Memory B cell (primary cell): ENCODE measurements around the gene CNR2.
"Not testable (repeated sequence)": the region's sequence is repeated elsewhere in the genome, so short reads cannot be mapped to it uniquely, and the experiment has no call there.

ENCODE experiments used
- ATAC-seq: fragments of 150-1000 bp; cut with Tn5 transposase; 2 replicates; pipeline ENCODE4 v1.10.0; 2021; ENCODE audit warnings: low read depth, mild to moderate bottlenecking, moderate library complexity
- DNase-seq, 2 donors: peaks; one replicate each; pipeline ENCODE4 v3.0.0; 2022; ENCODE audit warnings: low spot score in 2 of 2
- H3K27ac Mint-ChIP-seq: one replicate; pipeline ENCODE4 v1.8.0; 2022; ENCODE audit warnings: mild to moderate bottlenecking, moderate library complexity, mixed read lengths
- H3K27me3 Mint-ChIP-seq: one replicate; pipeline ENCODE4 v1.8.0; 2022; ENCODE audit warnings: mixed read lengths
- H3K36me3 Mint-ChIP-seq: one replicate; pipeline ENCODE4 v1.8.0; 2022; ENCODE audit warnings: mild to moderate bottlenecking, mixed read lengths
- H3K4me1 Mint-ChIP-seq: one replicate; pipeline ENCODE4 v1.8.0; 2022; ENCODE audit warnings: mixed read lengths
- H3K4me3 Mint-ChIP-seq: one replicate; pipeline ENCODE4 v1.8.0; 2022; ENCODE audit warnings: mild to moderate bottlenecking, moderate library complexity, mixed read lengths
- H3K9me3 Mint-ChIP-seq: one replicate; pipeline ENCODE4 v1.8.0; 2022; ENCODE audit warnings: mixed read lengths

CNR2 gene

DNA sequence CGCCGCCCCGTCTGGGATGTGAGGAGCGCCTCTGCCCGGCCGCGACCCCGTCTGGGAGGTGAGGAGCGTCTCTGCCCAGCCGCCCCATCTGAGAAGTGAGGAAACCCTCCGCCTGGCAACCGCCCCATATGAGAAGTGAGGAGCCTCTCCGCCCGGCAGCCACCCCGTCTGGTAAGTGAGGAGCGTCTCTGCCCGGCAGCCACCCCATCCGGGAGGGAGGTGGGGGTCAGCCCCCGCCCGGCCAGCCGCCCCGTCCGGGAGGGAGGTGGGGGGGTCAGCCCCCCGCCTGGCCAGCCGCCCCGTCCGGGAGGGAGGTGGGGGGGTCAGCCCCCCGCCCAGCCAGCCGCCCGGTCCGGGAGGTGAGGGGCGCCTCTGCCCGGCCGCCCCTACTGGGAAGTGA, 60.0 kb downstream of the CNR2 start:
- ATAC-seq, H3K4me1 Mint-ChIP-seq, H3K9me3 Mint-ChIP-seq, H3K4me3 Mint-ChIP-seq, H3K27ac Mint-ChIP-seq, H3K27me3 Mint-ChIP-seq, DNase-seq: not testable (repeated sequence)
- peaks cover 22% of the 10 kb centered on the region for H3K36me3 Mint-ChIP-seq

DNA sequence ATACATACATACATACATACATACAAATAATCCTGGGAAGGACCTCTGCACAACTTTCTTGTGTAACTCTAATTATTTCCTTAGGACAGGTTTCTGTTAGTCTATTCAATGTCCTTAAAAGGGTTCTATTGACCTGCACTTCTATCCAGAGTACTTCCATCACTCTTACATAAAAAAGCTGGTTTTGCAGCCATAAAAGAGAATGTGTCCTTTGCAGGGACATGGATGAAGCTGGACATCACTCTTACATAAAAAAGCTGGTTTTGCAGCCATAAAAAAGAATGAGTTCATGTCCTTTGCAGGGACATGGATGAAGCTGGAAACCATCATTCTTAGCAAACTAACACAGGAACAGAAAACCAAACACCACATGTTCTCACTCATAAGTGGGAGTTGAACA, 61.8 kb downstream of the CNR2 start:
- not testable (repeated sequence) for DNase-seq, H3K27ac Mint-ChIP-seq, H3K4me1 Mint-ChIP-seq, H3K9me3 Mint-ChIP-seq, ATAC-seq, H3K27me3 Mint-ChIP-seq, H3K4me3 Mint-ChIP-seq
- peaks cover 31% of the 10 kb centered on the region for H3K36me3 Mint-ChIP-seq

DNA sequence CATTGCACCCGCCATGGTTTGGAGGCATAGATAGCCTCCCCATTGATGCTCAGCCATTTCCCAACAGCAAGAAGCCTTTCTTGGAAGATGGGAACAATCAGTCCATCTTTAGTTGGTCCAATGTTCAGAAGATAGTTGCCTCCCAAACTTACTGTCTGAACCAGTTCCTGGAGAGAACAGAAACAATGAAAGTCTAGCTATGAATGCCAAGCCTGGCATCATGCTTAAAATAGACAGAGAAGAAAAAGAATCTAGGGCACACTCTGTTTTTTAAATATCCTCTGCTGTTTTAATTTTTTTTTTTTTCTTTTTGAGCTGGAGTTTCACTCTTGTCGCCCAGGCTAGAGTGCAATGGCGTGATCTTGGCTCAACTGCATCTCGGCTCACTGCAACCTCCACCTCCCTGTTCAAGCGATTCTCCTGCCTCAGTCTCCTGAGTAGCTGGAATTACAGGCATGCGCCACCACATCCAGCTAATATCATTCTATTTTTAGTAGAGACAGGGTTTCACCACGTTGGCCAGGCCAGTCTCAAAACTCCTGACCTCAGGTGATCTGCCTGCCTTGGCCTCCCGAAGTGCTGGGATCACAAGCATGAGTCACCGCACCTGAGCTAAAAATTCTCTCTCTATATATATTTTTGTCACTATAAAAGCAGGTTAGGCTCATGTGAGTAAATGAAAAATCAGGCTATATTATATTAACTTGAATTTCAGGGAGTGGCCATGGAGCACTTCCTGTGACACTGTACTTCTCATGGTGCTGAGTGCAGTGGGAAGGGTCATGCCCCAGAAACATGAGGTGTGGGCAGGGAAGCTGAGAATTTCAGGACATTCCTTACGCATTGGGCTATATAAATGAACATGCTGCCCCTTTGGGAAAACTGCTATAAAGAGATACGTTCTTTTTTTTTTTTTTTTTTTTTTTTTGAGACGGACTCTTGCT, 64.2 kb downstream of the CNR2 start:
- no peaks in the 10 kb centered on the region for H3K4me1 Mint-ChIP-seq
- DNase-seq (no peak), ATAC-seq (no peak)
- H3K9me3 Mint-ChIP-seq: no peaks in the 10 kb centered on the region
- no peak overlapping the region for H3K4me3 Mint-ChIP-seq
- peaks cover 29% of the 10 kb centered on the region for H3K36me3 Mint-ChIP-seq
- no peaks in the 10 kb centered on the region for H3K27me3 Mint-ChIP-seq
- H3K27ac Mint-ChIP-seq: no peak overlapping the region

DNA sequence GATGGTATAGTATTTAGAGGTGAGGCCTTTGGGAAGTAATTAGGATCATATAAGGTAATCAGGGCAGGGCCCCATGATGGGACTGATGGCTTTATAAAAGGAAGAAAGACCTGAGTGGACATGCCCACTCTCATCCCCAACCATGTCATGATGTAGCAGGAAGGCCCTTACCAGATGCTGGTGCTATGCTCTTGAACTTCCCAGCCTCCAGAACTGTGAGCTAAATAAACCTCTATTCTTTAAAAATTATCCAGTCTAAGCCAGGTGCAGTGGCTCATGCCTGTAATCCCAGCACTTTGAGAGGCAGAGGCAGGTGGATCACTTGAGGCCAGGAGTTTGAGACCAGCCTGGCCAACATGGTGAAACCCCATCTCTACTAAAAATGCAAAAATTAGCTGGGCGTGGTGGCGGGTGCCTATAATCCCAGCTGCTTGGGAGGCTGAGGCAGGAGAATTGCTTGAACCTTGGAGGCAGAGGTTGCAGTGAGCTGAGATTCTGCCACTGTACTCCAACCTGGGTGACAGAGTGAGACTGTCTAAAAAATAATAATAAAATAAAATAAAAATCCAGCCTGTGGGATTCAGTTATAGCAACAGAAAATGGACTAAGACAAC, 65.6 kb downstream of the CNR2 start:
- not testable (repeated sequence) for H3K27me3 Mint-ChIP-seq, H3K27ac Mint-ChIP-seq, H3K9me3 Mint-ChIP-seq, H3K4me3 Mint-ChIP-seq, ATAC-seq, H3K4me1 Mint-ChIP-seq, DNase-seq
- peaks cover 28% of the 10 kb centered on the region for H3K36me3 Mint-ChIP-seq

DNA sequence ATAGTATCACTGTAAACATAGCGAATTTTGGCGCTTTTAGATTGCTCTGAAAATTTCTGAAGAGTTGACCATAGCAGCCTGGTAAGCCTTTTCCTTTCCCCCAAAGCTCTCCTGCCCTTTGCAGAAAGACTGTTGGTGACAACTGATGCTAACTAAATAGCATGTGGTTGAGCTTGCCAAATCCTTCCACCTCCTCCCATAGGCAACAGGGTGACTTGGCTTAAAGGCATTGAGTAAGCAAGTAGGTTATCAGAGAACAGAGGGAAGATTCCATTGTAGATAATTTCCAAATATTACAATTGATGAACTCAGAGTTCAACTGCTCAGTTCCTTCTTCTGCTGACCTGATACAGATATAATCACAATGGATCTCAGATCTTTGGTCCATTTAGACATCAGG, 68.0 kb downstream of the CNR2 start:
- Mint-ChIP-seq H3K36me3 (peaks cover 28% of the 10 kb centered on the region), H3K27me3 (no peaks in the 10 kb centered on the region), H3K4me1 (no peaks in the 10 kb centered on the region), H3K9me3 (no peaks in the 10 kb centered on the region), H3K4me3 (no peak overlapping the region), H3K27ac (peak overlapping the region; percentile 4)
- ATAC-seq: no peak
- DNase-seq: no peak

DNA sequence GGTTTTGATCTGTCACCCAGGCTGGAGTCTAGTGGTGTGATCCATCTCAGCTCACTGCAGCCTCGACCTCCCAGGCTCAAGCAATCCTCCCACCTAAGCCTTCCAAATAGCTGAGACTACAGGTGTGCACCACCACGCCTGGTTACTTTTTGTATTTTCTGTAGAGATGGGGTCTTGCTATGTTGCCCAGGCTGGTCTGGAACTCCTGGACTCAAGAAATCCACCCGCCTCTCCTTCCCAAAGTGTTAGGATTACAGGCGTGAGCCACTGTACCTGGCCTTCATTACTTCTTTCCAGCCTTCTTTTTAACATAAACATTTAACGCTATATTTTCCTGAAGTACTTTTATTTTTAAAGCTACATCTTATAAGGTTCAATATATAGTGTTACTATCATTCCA, 69.5 kb downstream of the CNR2 start:
- H3K27me3 Mint-ChIP-seq: no peaks in the 10 kb centered on the region
- no peaks in the 10 kb centered on the region for H3K9me3 Mint-ChIP-seq
- no peak overlapping the region for H3K27ac Mint-ChIP-seq
- no peaks in the 10 kb centered on the region for H3K4me1 Mint-ChIP-seq
- H3K36me3 Mint-ChIP-seq: peaks cover 27% of the 10 kb centered on the region
- H3K4me3 Mint-ChIP-seq: no peak overlapping the region
- ATAC-seq (no peak), DNase-seq (no peak)

DNA sequence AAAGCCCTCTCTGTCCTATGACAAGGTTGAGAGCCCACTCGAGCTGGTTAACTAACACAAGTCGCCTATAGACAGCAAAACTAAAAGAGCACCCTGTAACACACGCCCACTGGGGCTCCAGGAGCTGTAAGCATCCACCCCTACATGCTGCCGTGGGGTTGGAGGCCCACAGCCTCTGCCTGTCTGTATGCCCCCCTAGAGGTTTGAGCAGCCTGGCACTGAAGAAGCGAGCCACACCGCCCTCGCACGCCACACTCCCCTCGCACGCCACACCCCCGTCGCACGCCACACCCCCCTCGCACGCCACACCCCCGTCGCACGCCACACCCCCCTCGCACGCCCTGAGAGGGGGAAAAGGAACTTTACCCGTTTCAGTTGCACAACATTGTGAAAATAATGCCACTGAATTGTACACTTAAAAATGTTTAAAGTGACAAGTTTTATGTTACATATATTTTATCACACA, 74.7 kb downstream of the CNR2 start:
- H3K9me3 Mint-ChIP-seq: no peaks in the 10 kb centered on the region
- H3K4me3 Mint-ChIP-seq: peak overlapping the region; percentile 65
- peak; percentile 77 to 78 for DNase-seq
- H3K36me3 Mint-ChIP-seq: no peaks in the 10 kb centered on the region
- peak; percentile 99 for ATAC-seq
- H3K27ac Mint-ChIP-seq: no peak overlapping the region
- H3K27me3 Mint-ChIP-seq: peaks cover 2% of the 10 kb centered on the region
- peaks cover 9% of the 10 kb centered on the region for H3K4me1 Mint-ChIP-seq

DNA sequence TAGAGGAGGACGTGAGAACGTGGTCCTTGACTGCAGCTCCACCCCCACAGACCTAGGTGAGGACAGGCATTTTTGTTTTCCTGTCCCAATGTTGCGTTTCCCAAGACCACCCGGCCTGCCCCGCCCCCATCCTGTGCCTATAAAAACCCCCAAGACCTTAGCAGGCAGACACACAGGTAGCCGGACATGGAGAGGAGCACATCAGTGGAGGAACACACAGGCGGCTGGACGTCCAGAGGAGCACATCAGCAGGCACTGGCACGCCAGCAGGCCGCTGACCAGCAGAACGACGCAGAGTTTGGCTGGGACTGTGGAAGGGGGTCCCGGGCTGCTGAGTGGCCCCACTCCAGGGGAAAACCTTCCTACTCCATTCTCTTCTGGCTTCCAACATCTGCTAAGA, 75.3 kb downstream of the CNR2 start:
- Mint-ChIP-seq H3K27me3 (peaks cover 2% of the 10 kb centered on the region), H3K9me3 (no peaks in the 10 kb centered on the region), H3K27ac (no peak overlapping the region), H3K4me3 (peak overlapping the region; percentile 65), H3K36me3 (no peaks in the 10 kb centered on the region), H3K4me1 (peaks cover 9% of the 10 kb centered on the region)
- DNase-seq (peak in 1 of 2 donors; percentile 30), ATAC-seq (no peak)

DNA sequence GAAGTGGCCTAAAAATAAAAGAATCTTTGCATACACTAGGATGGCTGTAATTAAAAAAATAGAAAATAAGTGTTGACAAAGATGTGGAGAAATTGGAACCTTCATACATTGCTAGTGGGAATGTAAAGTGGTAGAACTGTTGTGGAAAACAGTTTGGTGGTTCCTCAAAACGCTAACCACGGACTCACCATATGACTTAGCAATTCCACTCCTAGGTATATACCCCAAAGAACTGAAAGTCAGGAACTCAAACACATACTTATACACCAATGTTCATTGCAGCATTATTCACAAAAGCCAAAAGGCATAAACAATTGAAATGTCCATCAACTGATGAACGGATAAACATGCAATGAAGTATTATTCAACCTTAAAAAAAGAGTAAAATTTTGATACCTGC, 77.1 kb downstream of the CNR2 start:
- H3K27ac Mint-ChIP-seq: no peak overlapping the region
- ATAC-seq: no peak
- peaks cover 9% of the 10 kb centered on the region for H3K4me1 Mint-ChIP-seq
- no peaks in the 10 kb centered on the region for H3K36me3 Mint-ChIP-seq
- H3K9me3 Mint-ChIP-seq: no peaks in the 10 kb centered on the region
- H3K4me3 Mint-ChIP-seq: no peak overlapping the region
- peaks cover 2% of the 10 kb centered on the region for H3K27me3 Mint-ChIP-seq
- DNase-seq: no peak

DNA sequence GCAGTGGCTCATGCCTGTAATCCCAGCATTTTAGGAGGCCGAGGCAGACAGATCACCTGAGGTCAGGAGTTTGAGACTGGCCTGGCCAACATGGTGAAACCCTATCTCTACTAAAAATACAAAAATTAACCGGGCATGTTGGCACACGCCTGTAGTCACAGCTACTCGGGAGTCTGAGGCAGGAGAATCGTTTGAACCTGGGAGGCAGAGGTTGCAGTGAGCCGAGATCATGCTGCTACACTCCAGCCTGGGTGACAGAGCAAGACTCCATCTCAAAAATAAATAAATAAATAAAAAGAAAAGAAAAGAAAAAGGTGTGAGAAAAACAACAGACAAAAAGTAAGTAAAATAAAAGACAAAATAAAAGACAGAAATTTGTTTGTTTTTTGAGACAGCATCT, 79.0 kb downstream of the CNR2 start:
- not testable (repeated sequence) for DNase-seq, H3K36me3 Mint-ChIP-seq, H3K27ac Mint-ChIP-seq, H3K9me3 Mint-ChIP-seq, H3K4me1 Mint-ChIP-seq, H3K27me3 Mint-ChIP-seq, ATAC-seq, H3K4me3 Mint-ChIP-seq

DNA sequence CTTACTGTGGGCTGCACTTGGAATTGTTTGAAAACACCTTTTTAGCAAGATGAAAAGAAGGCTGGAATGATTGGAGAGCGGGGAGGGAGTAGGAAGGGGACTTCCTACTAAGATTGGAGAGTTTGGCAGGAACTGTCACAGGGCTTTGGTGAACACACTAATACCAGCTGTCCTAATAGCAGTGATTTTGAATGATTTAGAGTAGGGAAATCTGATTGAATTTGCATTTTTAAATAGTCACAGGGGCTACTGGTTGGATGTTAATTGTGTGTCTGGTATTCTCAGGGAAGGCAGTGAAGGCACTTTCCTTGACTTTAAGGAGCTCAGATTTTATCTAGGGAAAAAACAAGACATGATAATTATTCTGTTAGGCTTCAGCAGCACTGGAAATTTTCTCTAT, 85.4 kb downstream of the CNR2 start:
- Mint-ChIP-seq H3K4me1 (peaks cover 17% of the 10 kb centered on the region), H3K27ac (no peak overlapping the region), H3K27me3 (no peaks in the 10 kb centered on the region), H3K9me3 (no peaks in the 10 kb centered on the region), H3K4me3 (no peak overlapping the region), H3K36me3 (no peaks in the 10 kb centered on the region)
- no peak for ATAC-seq
- DNase-seq: no peak

DNA sequence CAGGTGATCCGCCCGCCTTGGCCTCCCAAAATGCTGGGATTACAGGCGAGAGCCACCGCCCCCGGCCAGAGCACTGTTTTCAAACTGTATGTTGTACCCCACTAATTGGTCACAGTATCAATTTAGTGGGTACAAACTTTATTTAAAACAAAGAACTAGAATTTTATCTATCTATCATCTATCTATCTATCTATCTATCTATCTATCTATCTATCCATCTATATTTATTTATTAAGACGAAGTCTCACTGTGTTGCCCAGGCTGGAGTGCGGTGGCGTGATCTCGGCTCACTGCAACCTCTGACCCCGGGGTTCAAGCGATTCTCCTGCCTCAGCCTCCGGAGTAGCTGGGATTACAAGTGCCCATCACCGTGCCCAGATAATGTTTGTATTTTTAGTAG, 86.6 kb downstream of the CNR2 start:
- not testable (repeated sequence) for ATAC-seq

DNA sequence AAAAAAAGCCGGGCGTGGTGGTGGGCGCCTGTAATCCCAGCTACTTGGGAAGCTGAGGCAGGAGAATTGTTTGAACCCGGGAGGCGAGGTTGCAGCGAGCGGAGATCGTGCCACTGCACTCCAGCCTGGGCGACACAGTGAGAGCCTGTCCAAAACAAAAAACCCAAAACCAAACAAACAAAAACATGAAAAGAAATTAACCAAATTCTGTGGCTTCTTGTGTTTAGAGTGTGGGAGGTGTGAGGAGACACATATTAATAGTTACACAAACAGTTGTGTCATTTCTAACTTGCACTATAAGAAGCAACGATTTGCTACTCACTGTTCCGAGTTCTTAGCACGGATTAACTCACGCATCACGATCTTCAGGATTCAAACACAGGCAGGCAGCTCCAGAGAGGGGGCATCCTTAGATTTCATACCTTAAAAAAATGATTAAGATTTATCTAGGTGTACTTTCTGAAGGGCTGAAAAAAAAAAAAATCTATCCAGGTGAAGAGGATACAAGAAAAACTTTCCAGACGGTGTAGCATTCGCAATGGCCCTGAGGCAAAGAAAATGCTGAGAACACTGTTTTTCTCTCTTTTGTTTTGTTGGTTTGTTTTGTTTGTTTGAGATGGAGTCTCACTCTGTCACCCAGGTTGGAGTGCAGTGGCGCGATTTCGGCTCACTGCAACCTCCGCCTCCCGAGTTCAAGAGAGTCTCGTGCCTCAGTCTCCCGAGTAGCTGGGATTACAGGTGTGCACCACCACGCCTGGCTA, 87.2 kb downstream of the CNR2 start:
- Mint-ChIP-seq H3K9me3 (no peaks in the 10 kb centered on the region), H3K27ac (peak overlapping the region; percentile 96), H3K27me3 (no peaks in the 10 kb centered on the region), H3K4me1 (peaks cover 17% of the 10 kb centered on the region), H3K36me3 (no peaks in the 10 kb centered on the region), H3K4me3 (peak overlapping the region; percentile 95)
- DNase-seq (no peak), ATAC-seq (peak; percentile 49)

More for the DNA sequence above, 86.6 kb downstream of the CNR2 start:
- not testable (repeated sequence) for H3K27ac Mint-ChIP-seq, DNase-seq, H3K36me3 Mint-ChIP-seq, H3K27me3 Mint-ChIP-seq, H3K9me3 Mint-ChIP-seq
- peaks cover 17% of the 10 kb centered on the region for H3K4me1 Mint-ChIP-seq
- peak overlapping the region; percentile 95 for H3K4me3 Mint-ChIP-seq
